CD4-positive, alpha-beta T cell (primary cell): ENCODE measurements around the gene PASK. TPM values are rescaled to one million over a fixed set of nuclear protein-coding genes. Genes with fewer than 3 reads are reported as not detected.

ENCODE experiments used
- ATAC-seq: fragments of 200-7000 bp; cut with Tn5 transposase; one replicate; pipeline ENCODE4 v1.10.0; 2022; ENCODE audit warnings: mild to moderate bottlenecking; ENCODE audit not compliant: poor library complexity
- CTCF ChIA-PET: fragments of 350-600 bp; sonication (Branson Sonifier 250); formaldehyde crosslinking; loops from one replicate; lab custom pipeline; 2021; ENCODE audit warnings: antibody characterized with exemption, inconsistent platforms; lab: Charles Lee
- POLR2A ChIA-PET: fragments of 350-600 bp; sonication (Branson Sonifier 250); formaldehyde crosslinking; loops from one replicate; lab custom pipeline; 2021; ENCODE audit warnings: antibody characterized with exemption, inconsistent platforms; lab: Charles Lee
- DNase-seq, 14 experiments: peaks; one replicate each; pipeline ENCODE4 v3.0.0-alpha.2; 2013 to 2020; ENCODE audit warnings: mixed read lengths in 2 of 14
- H3K27ac ChIP-seq, 2 donors: one replicate each; pipeline versions ENCODE4 v1.5.1 to v1.7.0; 2013; ENCODE audit warnings: low read length in 2 of 2, low read depth in 1 of 2, mild to moderate bottlenecking in 1 of 2
- H3K27me3 ChIP-seq, 2 experiments: 1 replicate in 1 of 2; 2 replicates in 1 of 2; pipeline versions ENCODE4 v1.6.1 to v1.7.0; 2013; ENCODE audit warnings: low read length in 2 of 2, control low read depth in 1 of 2, mild to moderate bottlenecking in 1 of 2, moderate library complexity in 1 of 2; ENCODE audit not compliant: insufficient read depth in 2 of 2, control insufficient read depth in 1 of 2
- H3K36me3 ChIP-seq: one replicate; pipeline ENCODE4 v1.6.1; 2013; ENCODE audit warnings: low read length, control low read depth; ENCODE audit not compliant: insufficient read depth
- H3K4me1 ChIP-seq: one replicate; pipeline ENCODE4 v1.6.1; 2013; ENCODE audit warnings: low read length, control low read depth; ENCODE audit not compliant: insufficient read depth
- H3K4me3 ChIP-seq: one replicate; pipeline ENCODE4 v1.5.1; 2013; ENCODE audit warnings: mild to moderate bottlenecking, low read length, moderate library complexity
- H3K9me3 ChIP-seq, 2 experiments: 1 replicate in 1 of 2; 2 replicates in 1 of 2; pipeline versions ENCODE4 v1.6.1 to v1.7.0; 2013; ENCODE audit warnings: low read length in 2 of 2, mild to moderate bottlenecking in 2 of 2, control low read depth in 1 of 2, moderate library complexity in 1 of 2; ENCODE audit not compliant: control insufficient read depth in 1 of 2, insufficient read depth in 1 of 2
- H3K27ac Mint-ChIP-seq: one replicate; pipeline ENCODE4 v1.8.0; 2020; ENCODE audit warnings: mixed read lengths
- H3K27me3 Mint-ChIP-seq: one replicate; pipeline ENCODE4 v1.8.0; 2021; ENCODE audit warnings: mixed read lengths
- H3K36me3 Mint-ChIP-seq: one replicate; pipeline ENCODE4 v1.8.0; 2021; ENCODE audit warnings: low read depth, mixed read lengths
- H3K4me1 Mint-ChIP-seq: one replicate; pipeline ENCODE4 v1.8.0; 2021; ENCODE audit warnings: low read depth, mixed read lengths
- H3K4me3 Mint-ChIP-seq: one replicate; pipeline ENCODE4 v1.8.0; 2020; ENCODE audit warnings: mild to moderate bottlenecking, mixed read lengths
- H3K9me3 Mint-ChIP-seq: one replicate; pipeline ENCODE4 v1.8.0; 2020; ENCODE audit warnings: mixed read lengths
- intact Hi-C, 2 experiments: fragments of 100-400 bp; cut with DNase I in 1 of 2; cut with micrococcal nuclease in 1 of 2; formaldehyde crosslinking; loops; one replicate each; pipeline versions ENCODE4 v1.15.1 to v1.9.0; 2023 to 2025; cut with DNase I, micrococcal nuclease
- total RNA-seq, 174 experiments: library from RNA in 2 of 174; stranded (reverse) in 2 of 174; gene quantifications; one replicate each; pipeline ENCODE4 v1.2.3 and lab custom pipeline; 2021 to 2026
- TF ChIP-seq, protein P1 (sequence below): fragments of 200-600 bp; IDR thresholded peaks from one replicate; pipeline ENCODE4 v1.8.0; 2022; ENCODE audit warnings: antibody characterized with exemption, mild to moderate bottlenecking

The PASK gene
- total RNA-seq, 2 experiments from 2014 or later, result 78.0 to 87.9 TPM

DNA sequence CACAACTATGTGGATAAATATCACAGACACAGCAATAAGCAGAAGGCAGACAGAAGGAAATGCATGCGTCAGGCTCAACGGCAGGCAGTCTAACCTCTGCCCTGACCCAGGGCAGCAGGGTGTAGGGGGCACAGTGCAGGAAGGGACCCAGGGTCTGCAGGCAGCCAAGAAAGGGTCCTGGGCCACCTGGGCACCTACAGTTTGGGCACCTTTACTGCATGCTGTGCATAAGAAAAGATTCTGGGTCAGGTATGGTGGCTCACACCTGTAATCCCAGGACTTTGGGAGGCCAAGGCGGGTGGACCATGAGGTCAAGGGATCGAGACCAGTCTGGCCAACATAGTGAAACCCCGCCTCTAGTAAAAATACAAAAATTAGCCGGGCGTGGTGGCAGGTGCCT is 17.7 kb downstream of the PASK start:
- H3K27ac Mint-ChIP-seq, result no peak overlapping the region
- intact Hi-C loops, result no loop called here
- no peak for DNase-seq
- H3K27me3 ChIP-seq, result no peaks in the 10 kb centered on the region
- no peak overlapping the region for H3K27ac ChIP-seq
- H3K4me3 Mint-ChIP-seq, result no peak overlapping the region
- H3K36me3 Mint-ChIP-seq, result peaks cover 47% of the 10 kb centered on the region
- no peak for ATAC-seq
- no peaks in the 10 kb centered on the region for H3K9me3 ChIP-seq
- no peak overlapping the region for H3K4me3 ChIP-seq
- TF ChIP-seq, protein P1, sequence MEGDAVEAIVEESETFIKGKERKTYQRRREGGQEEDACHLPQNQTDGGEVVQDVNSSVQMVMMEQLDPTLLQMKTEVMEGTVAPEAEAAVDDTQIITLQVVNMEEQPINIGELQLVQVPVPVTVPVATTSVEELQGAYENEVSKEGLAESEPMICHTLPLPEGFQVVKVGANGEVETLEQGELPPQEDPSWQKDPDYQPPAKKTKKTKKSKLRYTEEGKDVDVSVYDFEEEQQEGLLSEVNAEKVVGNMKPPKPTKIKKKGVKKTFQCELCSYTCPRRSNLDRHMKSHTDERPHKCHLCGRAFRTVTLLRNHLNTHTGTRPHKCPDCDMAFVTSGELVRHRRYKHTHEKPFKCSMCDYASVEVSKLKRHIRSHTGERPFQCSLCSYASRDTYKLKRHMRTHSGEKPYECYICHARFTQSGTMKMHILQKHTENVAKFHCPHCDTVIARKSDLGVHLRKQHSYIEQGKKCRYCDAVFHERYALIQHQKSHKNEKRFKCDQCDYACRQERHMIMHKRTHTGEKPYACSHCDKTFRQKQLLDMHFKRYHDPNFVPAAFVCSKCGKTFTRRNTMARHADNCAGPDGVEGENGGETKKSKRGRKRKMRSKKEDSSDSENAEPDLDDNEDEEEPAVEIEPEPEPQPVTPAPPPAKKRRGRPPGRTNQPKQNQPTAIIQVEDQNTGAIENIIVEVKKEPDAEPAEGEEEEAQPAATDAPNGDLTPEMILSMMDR, result no peak
- ChIA-PET POLR2A (no interaction called here), CTCF (no interaction called here)
- peaks cover 12% of the 10 kb centered on the region for H3K4me1 Mint-ChIP-seq
- peaks cover 28% of the 10 kb centered on the region for H3K4me1 ChIP-seq
- no peaks in the 10 kb centered on the region for H3K27me3 Mint-ChIP-seq
- H3K9me3 Mint-ChIP-seq, result no peaks in the 10 kb centered on the region
- H3K36me3 ChIP-seq, result peaks cover 29% of the 10 kb centered on the region

DNA sequence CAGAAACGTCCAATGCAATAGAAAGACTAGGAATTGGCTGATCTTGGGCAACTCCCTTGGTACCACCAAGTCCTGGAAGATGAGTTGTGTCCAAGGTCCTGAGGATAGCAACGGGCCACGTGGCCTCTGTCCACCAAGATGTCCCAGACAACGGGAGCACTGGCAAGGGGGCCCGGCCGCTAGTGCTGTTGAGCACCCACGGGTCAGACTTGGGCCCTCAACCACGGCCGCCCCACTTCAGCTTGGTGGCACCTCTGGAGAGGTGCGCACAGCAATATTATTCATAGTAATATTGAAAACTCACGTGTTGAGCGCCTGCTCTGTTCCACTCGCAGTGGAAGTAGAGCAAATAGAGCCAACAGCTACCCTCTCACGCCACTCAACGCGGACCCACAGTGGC is 19.0 kb downstream of the PASK start:
- peaks cover 24% of the 10 kb centered on the region for H3K36me3 ChIP-seq
- H3K9me3 Mint-ChIP-seq, result no peaks in the 10 kb centered on the region
- H3K27ac Mint-ChIP-seq, result no peak overlapping the region
- no peaks in the 10 kb centered on the region for H3K27me3 Mint-ChIP-seq
- ChIA-PET POLR2A (interaction anchor here (1.0 to 1.6 kb wide), 2 partner anchors 19 to 28 kb away, joined by 3 to 4 read pairs; partner anchors contain the start of genes MTERF4 and PASK), CTCF (no interaction called here)
- H3K4me1 ChIP-seq, result peaks cover 39% of the 10 kb centered on the region
- no peaks in the 10 kb centered on the region for H3K27me3 ChIP-seq
- TF ChIP-seq, protein P1, result no peak
- peaks cover 35% of the 10 kb centered on the region for H3K36me3 Mint-ChIP-seq
- H3K4me1 Mint-ChIP-seq, result peaks cover 12% of the 10 kb centered on the region
- no peak for ATAC-seq
- no peak overlapping the region for H3K4me3 ChIP-seq
- no peak for DNase-seq
- intact Hi-C loops, result loop anchor here in 1 of 2 experiments (1.0 kb wide), 1 partner anchor 30 kb away; no protein-coding TSS in a partner anchor
- H3K4me3 Mint-ChIP-seq, result no peak overlapping the region
- no peak overlapping the region for H3K27ac ChIP-seq
- no peaks in the 10 kb centered on the region for H3K9me3 ChIP-seq

DNA sequence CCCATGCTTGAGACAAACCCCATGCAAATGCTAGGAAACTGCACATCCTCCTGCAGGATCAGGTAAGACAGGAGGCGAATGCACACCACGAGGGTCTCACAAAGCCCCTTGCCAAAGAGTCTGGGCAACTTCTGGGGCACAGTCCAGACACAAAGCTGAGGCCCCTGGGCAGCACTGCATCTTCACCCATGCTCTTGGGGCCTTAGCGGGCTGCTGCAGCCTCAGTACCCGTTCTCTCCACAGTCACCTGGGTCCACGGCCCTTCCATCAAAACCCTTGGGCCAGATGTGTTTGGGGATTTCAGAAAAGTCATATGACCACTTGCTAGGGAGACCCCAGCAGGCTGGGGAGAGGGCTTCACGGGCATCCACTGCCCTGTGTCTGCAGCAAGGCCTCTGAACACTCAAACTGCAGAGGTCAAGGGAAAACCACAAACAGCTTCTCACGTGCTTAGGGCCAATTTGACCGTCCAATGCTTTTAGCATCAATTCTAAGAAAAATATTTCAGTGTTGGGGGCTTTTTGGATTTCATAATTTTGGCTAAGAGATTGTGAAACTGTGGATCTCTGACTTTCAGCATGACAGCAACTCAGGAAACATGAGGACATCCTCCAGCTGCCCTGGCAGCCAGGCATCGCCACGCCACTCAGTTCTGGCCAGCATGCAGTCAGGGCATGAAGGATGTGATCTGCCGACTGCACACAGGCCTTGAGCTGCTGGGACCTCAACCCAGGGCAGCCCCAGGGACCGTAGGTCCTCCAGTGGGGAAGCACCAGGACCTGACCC is 20.0 kb downstream of the PASK start:
- H3K4me3 Mint-ChIP-seq, result no peak overlapping the region
- H3K4me1 Mint-ChIP-seq, result peaks cover 13% of the 10 kb centered on the region
- intact Hi-C loops, result no loop called here
- no peak overlapping the region for H3K4me3 ChIP-seq
- no peaks in the 10 kb centered on the region for H3K27me3 ChIP-seq
- no peaks in the 10 kb centered on the region for H3K27me3 Mint-ChIP-seq
- no peaks in the 10 kb centered on the region for H3K9me3 Mint-ChIP-seq
- H3K4me1 ChIP-seq, result peaks cover 41% of the 10 kb centered on the region
- H3K36me3 ChIP-seq, result peaks cover 17% of the 10 kb centered on the region
- no peak overlapping the region for H3K27ac Mint-ChIP-seq
- no peaks in the 10 kb centered on the region for H3K9me3 ChIP-seq
- TF ChIP-seq, protein P1, result no peak
- ATAC-seq, result no peak
- no peak overlapping the region for H3K27ac ChIP-seq
- peak in 1 of 14 experiments; percentile 11 for DNase-seq
- CTCF ChIA-PET, result no interaction called here
- POLR2A ChIA-PET, result interaction anchor here (1.0 to 1.6 kb wide), 2 partner anchors 20 to 27 kb away, joined by 3 to 4 read pairs; partner anchors contain the start of genes MTERF4 and PASK
- peaks cover 27% of the 10 kb centered on the region for H3K36me3 Mint-ChIP-seq
